Natural killer cell treated with Interleukin-12 subunit alpha and Interleukin-12 subunit beta and Interleukin-15 and Interleukin-18, amount 100 ng/mL, for 72 hours (primary cell): ENCODE results near the gene BMI1. TPM values are rescaled to one million over a fixed set of nuclear protein-coding genes. Genes with fewer than 3 reads are reported as not detected.

Experiments
- ATAC-seq, 2 donors: fragments of 150-1000 bp; cut with Tn5 transposase in 1 of 2; sonication (Bioruptor Pico), chemical (Tn5 transposase) in 1 of 2; 2 replicates each; pipeline ENCODE4 v1.10.0; 2021
- DNase-seq: peaks from one replicate; pipeline ENCODE4 v3.0.0; 2022; ENCODE audit warnings: low spot score
- H3K27ac Mint-ChIP-seq, 2 donors: 1 replicate in 1 of 2; 2 replicates in 1 of 2; pipeline ENCODE4 v1.8.0; 2022; ENCODE audit warnings: mixed read lengths in 2 of 2, mild to moderate bottlenecking in 1 of 2, moderate library complexity in 1 of 2
- H3K27me3 Mint-ChIP-seq, 2 donors: 1 replicate in 1 of 2; 2 replicates in 1 of 2; pipeline ENCODE4 v1.8.0; 2022; ENCODE audit warnings: mixed read lengths in 2 of 2
- H3K36me3 Mint-ChIP-seq: one replicate; pipeline ENCODE4 v1.8.0; 2022; ENCODE audit warnings: mixed read lengths
- H3K4me1 Mint-ChIP-seq, 2 donors: 1 replicate in 1 of 2; 2 replicates in 1 of 2; pipeline ENCODE4 v1.8.0; 2022; ENCODE audit warnings: low read depth in 2 of 2, mixed read lengths in 2 of 2, mild to moderate bottlenecking in 1 of 2
- H3K4me3 Mint-ChIP-seq: one replicate; pipeline ENCODE4 v1.8.0; 2022; ENCODE audit warnings: mixed read lengths
- H3K9me3 Mint-ChIP-seq: 2 replicates; pipeline ENCODE4 v1.8.0; 2022; ENCODE audit warnings: mixed read lengths
- total RNA-seq, 2 donors: library from RNA; stranded (reverse); gene quantifications; one replicate each; pipeline ENCODE4 v1.2.3, GENCODE V29; 2022

BMI1 gene
- total RNA-seq, 2 donors from 2014 or later: 38.2 to 44.9 TPM

DNA sequence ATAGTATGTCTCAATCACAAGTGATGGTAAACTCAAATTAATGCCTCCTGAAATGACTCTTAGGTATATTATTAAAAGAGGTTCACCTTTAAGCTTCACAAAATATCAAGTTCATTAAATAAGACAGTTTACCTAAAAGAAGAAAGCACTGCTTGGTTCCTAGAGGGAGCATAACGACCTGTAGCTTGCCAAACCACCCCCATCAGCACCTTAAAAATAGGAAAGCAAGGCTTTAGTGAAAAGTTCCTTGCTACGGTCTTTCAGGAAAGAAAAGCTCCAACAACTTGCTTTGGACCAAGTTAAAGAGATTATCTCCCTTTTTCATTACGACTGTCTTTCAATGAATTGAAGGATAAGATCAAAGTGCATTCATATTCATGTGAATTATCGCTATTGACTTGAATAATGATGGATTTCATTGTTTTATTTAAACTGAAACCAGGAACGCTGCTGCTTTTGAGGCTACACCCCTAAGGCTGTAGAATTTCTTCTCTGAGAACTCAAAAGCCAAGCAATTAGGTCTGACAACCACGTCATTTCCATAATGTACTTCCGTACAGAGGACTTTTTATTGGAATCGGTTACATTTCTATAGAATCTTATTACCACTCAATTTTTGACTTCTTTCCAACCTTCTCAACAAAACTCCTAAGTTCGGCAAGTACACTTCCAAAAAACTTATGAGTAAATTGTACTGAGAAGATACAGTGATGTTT is 17.4 kb downstream of the BMI1 start:
- peaks cover 25 to 36% of the 10 kb centered on the region in 2 donors for H3K4me1 Mint-ChIP-seq
- H3K9me3 Mint-ChIP-seq: peaks cover 3% of the 10 kb centered on the region
- ATAC-seq (no peak), DNase-seq (no peak)
- peaks cover 12 to 44% of the 10 kb centered on the region in 2 donors for H3K27me3 Mint-ChIP-seq
- H3K4me3 Mint-ChIP-seq: peak overlapping the region; percentile 66
- H3K27ac Mint-ChIP-seq: peak overlapping the region in 1 of 2 donors; percentile 86
- H3K36me3 Mint-ChIP-seq: peaks cover 6% of the 10 kb centered on the region

GRCh38 chr10:22338931-22339330 is 18.0 kb downstream of the BMI1 start:
- ATAC-seq (no peak), DNase-seq (no peak)
- peaks cover 13 to 49% of the 10 kb centered on the region in 2 donors for H3K27me3 Mint-ChIP-seq
- H3K4me3 Mint-ChIP-seq: peak overlapping the region; percentile 90
- H3K36me3 Mint-ChIP-seq: no peaks in the 10 kb centered on the region
- H3K9me3 Mint-ChIP-seq: no peaks in the 10 kb centered on the region
- peaks cover 19 to 34% of the 10 kb centered on the region in 2 donors for H3K4me1 Mint-ChIP-seq
- H3K27ac Mint-ChIP-seq: peak overlapping the region; percentile 86 to 95

GRCh38 chr10:22339761-22340328 is 18.9 kb downstream of the BMI1 start:
- no peaks in the 10 kb centered on the region for H3K9me3 Mint-ChIP-seq
- H3K4me1 Mint-ChIP-seq: peaks cover 26 to 35% of the 10 kb centered on the region in 2 donors

GRCh38 chr10:22340329-22341189 is 19.7 kb downstream of the BMI1 start:
- Mint-ChIP-seq H3K4me3 (peak overlapping the region; percentile 90), H3K9me3 (no peaks in the 10 kb centered on the region), H3K4me1 (peaks cover 28 to 35% of the 10 kb centered on the region in 2 donors), H3K27me3 (peaks cover 23 to 61% of the 10 kb centered on the region in 2 donors), H3K36me3 (peaks cover 6% of the 10 kb centered on the region), H3K27ac (peak overlapping the region; percentile 86 to 95)
- ATAC-seq (peak; percentile 81 to 87), DNase-seq (peak; percentile 88)

More at GRCh38 chr10:22339761-22340328, 18.9 kb downstream of the BMI1 start:
- peak overlapping the region; percentile 86 to 95 for H3K27ac Mint-ChIP-seq
- H3K36me3 Mint-ChIP-seq: peaks cover 6% of the 10 kb centered on the region
- H3K4me3 Mint-ChIP-seq: peak overlapping the region; percentile 90
- H3K27me3 Mint-ChIP-seq: peaks cover 21 to 59% of the 10 kb centered on the region in 2 donors
- no peak for DNase-seq
- no peak for ATAC-seq

DNA sequence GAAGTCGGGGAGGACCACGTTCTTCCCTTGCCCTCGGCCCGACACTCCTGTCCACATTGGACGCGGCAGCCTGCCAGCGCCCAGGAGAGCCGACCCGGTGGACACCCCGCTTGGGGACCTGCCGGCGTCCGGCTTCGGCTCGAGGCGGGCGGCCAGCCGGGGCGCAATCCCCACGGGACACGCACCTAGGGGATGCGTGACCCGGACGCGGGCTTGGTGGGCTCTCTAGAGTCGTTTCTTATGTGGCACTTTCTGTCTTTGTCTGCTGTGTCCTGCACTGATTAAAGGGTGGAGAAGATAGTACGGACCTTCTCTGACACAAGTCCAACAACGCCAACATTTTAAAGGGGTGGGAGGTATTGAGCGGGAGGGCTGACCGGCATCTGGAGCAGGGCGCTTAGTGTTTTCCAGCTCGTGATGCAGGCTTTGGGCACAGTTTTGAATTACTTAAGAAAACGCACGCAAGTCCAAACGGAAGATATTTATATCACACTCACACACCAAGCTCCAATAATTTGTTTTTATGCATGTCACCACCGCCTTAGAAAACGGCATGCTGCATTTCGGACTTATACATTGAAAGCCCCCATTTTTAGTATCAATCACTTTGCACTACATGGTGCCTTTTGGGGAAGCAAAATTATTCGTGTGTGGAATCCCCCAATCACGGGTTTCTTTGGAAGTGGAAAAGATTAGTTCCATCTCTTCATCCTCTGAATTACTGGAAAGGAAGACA is 20.5 kb downstream of the BMI1 start:
- H3K27me3 Mint-ChIP-seq: peaks cover 29 to 67% of the 10 kb centered on the region in 2 donors
- H3K27ac Mint-ChIP-seq: peak overlapping the region; percentile 21 to 50
- H3K4me3 Mint-ChIP-seq: peak overlapping the region; percentile 71
- H3K36me3 Mint-ChIP-seq: peaks cover 9% of the 10 kb centered on the region
- H3K9me3 Mint-ChIP-seq: no peaks in the 10 kb centered on the region
- DNase-seq: no peak
- ATAC-seq: peak; percentile 20 to 34
- H3K4me1 Mint-ChIP-seq: peaks cover 32 to 41% of the 10 kb centered on the region in 2 donors

GRCh38 chr10:22341926-22342196 is 21.0 kb downstream of the BMI1 start:
- DNase-seq (no peak), ATAC-seq (no peak)
- H3K4me3 Mint-ChIP-seq: peak overlapping the region; percentile 71
- peaks cover 31 to 72% of the 10 kb centered on the region in 2 donors for H3K27me3 Mint-ChIP-seq
- peaks cover 12% of the 10 kb centered on the region for H3K36me3 Mint-ChIP-seq
- peak overlapping the region; percentile 21 to 50 for H3K27ac Mint-ChIP-seq
- peaks cover 34 to 40% of the 10 kb centered on the region in 2 donors for H3K4me1 Mint-ChIP-seq
- no peaks in the 10 kb centered on the region for H3K9me3 Mint-ChIP-seq

DNA sequence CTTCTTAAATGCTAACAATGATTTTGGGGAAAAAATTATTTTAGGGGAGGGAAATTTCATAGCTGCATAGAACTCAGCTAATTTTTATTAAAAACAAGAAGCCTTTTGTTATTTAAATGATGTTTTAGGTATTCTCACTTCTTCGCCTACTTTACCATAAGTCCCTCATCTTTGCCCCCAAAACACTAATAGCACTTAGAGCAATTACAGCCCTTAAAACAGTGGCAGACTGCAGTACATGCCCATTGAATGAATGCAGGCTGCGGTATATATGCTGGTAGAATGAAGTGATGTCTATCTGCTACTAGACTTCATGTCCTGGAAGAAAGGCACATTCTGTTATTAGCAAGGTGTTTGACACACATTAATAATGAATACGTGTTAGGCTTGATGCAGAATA is 21.5 kb downstream of the BMI1 start:
- Mint-ChIP-seq H3K9me3 (no peaks in the 10 kb centered on the region), H3K27ac (no peak overlapping the region), H3K36me3 (peaks cover 12% of the 10 kb centered on the region), H3K27me3 (peaks cover 35 to 72% of the 10 kb centered on the region in 2 donors), H3K4me1 (peaks cover 31 to 36% of the 10 kb centered on the region in 2 donors), H3K4me3 (peak overlapping the region; percentile 21)
- DNase-seq: no peak
- ATAC-seq: no peak

DNA sequence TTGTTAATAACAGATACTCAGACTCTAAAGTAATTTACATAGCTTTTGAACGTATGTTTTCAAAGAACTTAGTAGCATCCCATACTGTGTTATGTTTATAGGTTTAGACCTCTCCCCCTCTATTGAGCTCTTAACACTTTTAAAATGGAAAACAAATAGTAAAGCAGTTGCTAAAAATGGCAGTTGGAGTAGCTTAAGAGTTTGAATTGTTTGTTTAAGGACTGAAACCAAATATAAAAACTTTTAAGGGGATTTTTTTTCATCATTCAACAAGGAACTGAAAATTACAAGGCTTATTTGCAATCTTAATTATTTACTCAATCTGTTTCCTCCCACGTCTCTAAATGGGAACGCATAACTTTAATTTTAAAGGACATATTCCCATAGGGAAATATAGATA is 22.8 kb downstream of the BMI1 start:
- ATAC-seq: no peak
- Mint-ChIP-seq H3K4me1 (peaks cover 27 to 29% of the 10 kb centered on the region in 2 donors), H3K27me3 (peaks cover 35 to 58% of the 10 kb centered on the region in 2 donors)

GRCh38 chr10:22344249-22344648 is 23.4 kb downstream of the BMI1 start:
- H3K4me3 Mint-ChIP-seq: peak overlapping the region; percentile 68

More for the DNA sequence above, 22.8 kb downstream of the BMI1 start:
- Mint-ChIP-seq H3K27ac (peak overlapping the region in 1 of 2 donors; percentile 28), H3K36me3 (peaks cover 12% of the 10 kb centered on the region), H3K4me3 (no peak overlapping the region), H3K9me3 (no peaks in the 10 kb centered on the region)
- no peak for DNase-seq

DNA sequence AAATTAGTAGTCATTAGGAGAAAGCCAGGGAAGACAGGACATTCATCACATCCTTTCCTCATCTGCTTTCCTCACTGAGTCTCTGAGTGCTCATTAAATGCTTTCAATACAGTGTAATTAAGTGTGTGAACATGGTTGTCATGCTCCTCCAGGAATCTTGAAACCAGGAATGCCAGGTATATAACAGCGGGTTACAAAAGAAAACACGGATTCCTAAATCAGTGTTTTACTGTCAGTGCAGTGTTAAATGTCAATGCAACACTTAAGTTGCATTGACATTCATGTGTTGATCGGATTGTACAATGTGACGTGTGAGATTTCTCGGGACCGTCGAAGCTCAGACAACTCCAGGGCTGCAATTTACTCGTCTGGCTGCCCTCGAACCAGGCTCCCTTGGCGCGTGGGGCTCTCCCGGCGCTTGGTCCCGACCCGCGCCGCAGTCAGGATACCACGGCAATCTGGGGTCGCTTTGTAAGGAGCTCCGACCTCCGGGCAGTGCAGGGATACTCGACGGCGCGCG is 23.9 kb downstream of the BMI1 start:
- DNase-seq (no peak), ATAC-seq (no peak)
- H3K27ac Mint-ChIP-seq: no peak overlapping the region
- peaks cover 12% of the 10 kb centered on the region for H3K36me3 Mint-ChIP-seq
- H3K4me3 Mint-ChIP-seq: peak overlapping the region; percentile 68
- peaks cover 18 to 25% of the 10 kb centered on the region in 2 donors for H3K4me1 Mint-ChIP-seq
- H3K9me3 Mint-ChIP-seq: no peaks in the 10 kb centered on the region
- peaks cover 35 to 56% of the 10 kb centered on the region in 2 donors for H3K27me3 Mint-ChIP-seq

More at GRCh38 chr10:22344249-22344648, 23.4 kb downstream of the BMI1 start:
- peaks cover 35 to 56% of the 10 kb centered on the region in 2 donors for H3K27me3 Mint-ChIP-seq
- DNase-seq (no peak), ATAC-seq (no peak)
- peaks cover 24 to 26% of the 10 kb centered on the region in 2 donors for H3K4me1 Mint-ChIP-seq
- peaks cover 12% of the 10 kb centered on the region for H3K36me3 Mint-ChIP-seq
- no peak overlapping the region for H3K27ac Mint-ChIP-seq
- H3K9me3 Mint-ChIP-seq: no peaks in the 10 kb centered on the region

GRCh38 chr10:22345301-22346095 is 24.6 kb downstream of the BMI1 start, which contains the start of gene SPAG6:
Gene SPAG6, plus strand, starts transcription at chr10:22345496. Its CDS starts 116 bp downstream, at chr10:22345612.
- peaks cover 35 to 56% of the 10 kb centered on the region in 2 donors for H3K27me3 Mint-ChIP-seq
- DNase-seq (peak; percentile 87), ATAC-seq (peak; percentile 66 to 82)
- H3K9me3 Mint-ChIP-seq: no peaks in the 10 kb centered on the region
- no peak within 1 kb of the TSS for H3K27ac Mint-ChIP-seq
- H3K36me3 Mint-ChIP-seq: peaks cover 12% of the 10 kb centered on the region
- H3K4me1 Mint-ChIP-seq: peaks cover 13 to 20% of the 10 kb centered on the region in 2 donors
- H3K4me3 Mint-ChIP-seq: peak within 1 kb of the TSS; percentile 68

DNA sequence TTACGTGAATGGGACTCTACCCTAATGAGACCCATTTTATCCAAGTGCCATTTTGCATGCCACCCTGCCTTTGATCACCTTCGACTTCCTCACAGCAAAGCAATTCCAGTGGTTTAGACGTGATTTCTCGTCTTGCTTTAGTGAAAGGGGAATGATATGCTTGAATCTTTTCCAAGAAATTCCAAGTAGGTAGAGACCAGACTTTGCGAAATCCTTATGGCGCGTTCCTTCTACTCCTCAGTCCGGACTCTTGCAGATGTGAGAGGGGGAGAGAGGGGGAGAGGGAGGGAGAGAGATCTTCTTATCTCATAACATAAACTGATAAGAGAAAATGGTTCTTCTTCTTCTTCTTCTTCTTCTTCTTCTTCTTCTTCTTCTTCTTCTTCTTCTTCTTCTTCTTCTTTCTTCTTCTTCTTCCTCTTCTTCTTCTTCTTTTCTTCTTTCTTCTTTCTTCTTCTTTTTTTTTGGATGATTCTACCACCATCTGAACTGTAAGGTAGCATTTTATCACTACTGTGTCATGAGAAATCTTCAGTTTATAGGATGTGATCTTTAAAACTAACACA is 25.3 kb downstream of the BMI1 start:
- H3K4me3 Mint-ChIP-seq: peak overlapping the region; percentile 58
- H3K36me3 Mint-ChIP-seq: peaks cover 12% of the 10 kb centered on the region

More for the DNA sequence above, 25.3 kb downstream of the BMI1 start:
- Mint-ChIP-seq H3K27me3 (peaks cover 35 to 54% of the 10 kb centered on the region in 2 donors), H3K4me1 (peaks cover 13 to 20% of the 10 kb centered on the region in 2 donors), H3K27ac (no peak overlapping the region), H3K9me3 (no peaks in the 10 kb centered on the region)
- ATAC-seq: no peak
- DNase-seq: no peak
